SK-N-SH treated with all-trans-retinoic acid at 6 μM for 48 hours (cell line): ENCODE results near the gene LMF1.

ENCODE experiments used
- ATAC-seq: fragments of 200-7000 bp; cut with Tn5 transposase; 3 replicates; pipeline ENCODE4 v1.9.1; 2020; ENCODE audit warnings: mild to moderate bottlenecking, moderate library complexity
- ARNTL ChIP-seq: fragments of 450-650 bp; formaldehyde crosslinking; IDR thresholded peaks from 2 replicates; pipeline ENCODE4 v1.5.0; 2020; ENCODE audit warnings: low read depth, mild to moderate bottlenecking, moderate library complexity, borderline replicate concordance
- BACH2 ChIP-seq: fragments of 250-450 bp; sonication (Bioruptor Pico); IDR thresholded peaks from 2 replicates; pipeline ENCODE4 v1.9.0; 2021; ENCODE audit warnings: mild to moderate bottlenecking, borderline replicate concordance
- CSDC2 ChIP-seq: fragments of 250-450 bp; sonication (Bioruptor Pico); IDR thresholded peaks from 2 replicates; pipeline ENCODE4 v1.5.0; 2020; ENCODE audit warnings: mild to moderate bottlenecking, moderate library complexity
- ESRRG ChIP-seq: fragments of 250-450 bp; sonication (Bioruptor Pico); IDR thresholded peaks from 2 replicates; pipeline ENCODE4 v1.6.1; 2021; ENCODE audit warnings: mild to moderate bottlenecking
- GLIS3 ChIP-seq: fragments of 250-450 bp; sonication (Bioruptor Pico); IDR thresholded peaks from 2 replicates; pipeline ENCODE4 v1.5.0; 2020; ENCODE audit warnings: mild to moderate bottlenecking, moderate library complexity
- ISL1 ChIP-seq: fragments of 250-450 bp; sonication (Bioruptor Pico); IDR thresholded peaks from 2 replicates; pipeline ENCODE4 v2.1.2; 2022; ENCODE audit warnings: mild to moderate bottlenecking, moderate library complexity
- OSR1 ChIP-seq: fragments of 250-450 bp; sonication (Bioruptor Pico); IDR thresholded peaks from 2 replicates; pipeline ENCODE4 v1.8.0; 2022; ENCODE audit warnings: moderate library complexity, mild to moderate bottlenecking, inconsistent platforms
- PPARA ChIP-seq: fragments of 250-450 bp; sonication (Bioruptor Pico); IDR thresholded peaks from 2 replicates; pipeline ENCODE4 v1.5.0; 2020; ENCODE audit warnings: mild to moderate bottlenecking, borderline replicate concordance
- RARB ChIP-seq: fragments of 250-450 bp; sonication (Bioruptor Pico); IDR thresholded peaks from 2 replicates; pipeline ENCODE4 v1.8.0; 2021; ENCODE audit warnings: mild to moderate bottlenecking, moderate library complexity
- SNAI2 ChIP-seq: fragments of 250-450 bp; sonication (Bioruptor Pico); IDR thresholded peaks from 2 replicates; pipeline ENCODE4 v1.5.0; 2020; ENCODE audit warnings: mild to moderate bottlenecking, moderate library complexity
- TCF4 ChIP-seq: fragments of 250-450 bp; sonication (Bioruptor Pico); IDR thresholded peaks from 2 replicates; pipeline ENCODE4 v1.8.0; 2021; ENCODE audit warnings: mild to moderate bottlenecking, moderate library complexity, borderline replicate concordance
- TOX ChIP-seq: fragments of 250-450 bp; sonication (Bioruptor Pico); IDR thresholded peaks from 2 replicates; pipeline ENCODE4 v1.8.0; 2021; ENCODE audit warnings: mild to moderate bottlenecking, moderate library complexity, borderline replicate concordance
- ZC3H10 ChIP-seq: fragments of 250-450 bp; sonication (Bioruptor Pico); IDR thresholded peaks from 2 replicates; pipeline ENCODE4 v1.5.1; 2021; ENCODE audit warnings: mild to moderate bottlenecking, moderate library complexity
- ZFP3 ChIP-seq: fragments of 250-450 bp; sonication (Bioruptor Pico); IDR thresholded peaks from 2 replicates; pipeline ENCODE4 v1.5.0; 2020; ENCODE audit warnings: mild to moderate bottlenecking, moderate library complexity
- ZNF565 ChIP-seq: fragments of 450-650 bp; formaldehyde crosslinking; conservative IDR thresholded peaks from 2 replicates; pipeline ENCODE4 v1.5.0; 2020; ENCODE audit warnings: low read depth, mild to moderate bottlenecking, moderate library complexity
- ZNF70 ChIP-seq: fragments of 450-650 bp; formaldehyde crosslinking; IDR thresholded peaks from 2 replicates; pipeline ENCODE4 v1.5.0; 2020; ENCODE audit warnings: mild to moderate bottlenecking, moderate library complexity
- ZNF8 ChIP-seq: fragments of 450-650 bp; formaldehyde crosslinking; IDR thresholded peaks from 2 replicates; pipeline ENCODE4 v1.5.0; 2020; ENCODE audit warnings: mild to moderate bottlenecking, moderate library complexity
- TF ChIP-seq, protein P1 (sequence below): fragments of 250-450 bp; sonication (Bioruptor Pico); IDR thresholded peaks from 2 replicates; pipeline ENCODE4 v1.5.0; 2020; ENCODE audit warnings: mild to moderate bottlenecking, moderate library complexity
- TF ChIP-seq, protein P2 (sequence below): fragments of 250-450 bp; sonication (Bioruptor Pico); IDR thresholded peaks from 2 replicates; pipeline ENCODE4 v1.8.0; 2020; ENCODE audit warnings: mild to moderate bottlenecking, moderate library complexity, borderline replicate concordance
- TF ChIP-seq, protein P3 (sequence below): fragments of 250-450 bp; sonication (Bioruptor Pico); IDR thresholded peaks from 2 replicates; pipeline ENCODE4 v1.8.0; 2021; ENCODE audit warnings: low read depth, mild to moderate bottlenecking, moderate library complexity, borderline replicate concordance
- TF ChIP-seq, protein P4 (sequence below): fragments of 250-450 bp; sonication (Bioruptor Pico); IDR thresholded peaks from 2 replicates; pipeline ENCODE4 v1.5.1; 2020; ENCODE audit warnings: low read depth, mild to moderate bottlenecking, moderate library complexity

Gene LMF1

DNA sequence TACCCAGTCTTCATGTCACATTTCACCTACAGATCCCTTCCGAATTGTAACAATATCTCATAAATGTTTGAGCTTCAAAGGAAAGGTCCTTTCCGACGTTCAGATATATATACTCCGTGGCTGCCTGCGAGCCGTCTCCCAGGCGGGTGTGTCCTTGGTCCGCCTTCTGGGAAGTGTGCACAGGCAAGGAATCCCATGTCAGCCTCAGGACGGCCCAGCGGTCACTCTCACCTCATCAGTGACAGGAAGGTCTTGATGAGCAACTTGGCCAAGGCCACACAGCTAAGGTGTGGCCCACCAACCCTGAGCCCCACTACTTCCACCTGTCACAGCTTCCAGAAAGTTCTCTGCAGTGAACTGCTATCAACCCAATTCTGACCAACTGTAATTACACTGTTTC is 4.3 kb downstream of the LMF1 start:
- TF ChIP-seq, protein P1, sequence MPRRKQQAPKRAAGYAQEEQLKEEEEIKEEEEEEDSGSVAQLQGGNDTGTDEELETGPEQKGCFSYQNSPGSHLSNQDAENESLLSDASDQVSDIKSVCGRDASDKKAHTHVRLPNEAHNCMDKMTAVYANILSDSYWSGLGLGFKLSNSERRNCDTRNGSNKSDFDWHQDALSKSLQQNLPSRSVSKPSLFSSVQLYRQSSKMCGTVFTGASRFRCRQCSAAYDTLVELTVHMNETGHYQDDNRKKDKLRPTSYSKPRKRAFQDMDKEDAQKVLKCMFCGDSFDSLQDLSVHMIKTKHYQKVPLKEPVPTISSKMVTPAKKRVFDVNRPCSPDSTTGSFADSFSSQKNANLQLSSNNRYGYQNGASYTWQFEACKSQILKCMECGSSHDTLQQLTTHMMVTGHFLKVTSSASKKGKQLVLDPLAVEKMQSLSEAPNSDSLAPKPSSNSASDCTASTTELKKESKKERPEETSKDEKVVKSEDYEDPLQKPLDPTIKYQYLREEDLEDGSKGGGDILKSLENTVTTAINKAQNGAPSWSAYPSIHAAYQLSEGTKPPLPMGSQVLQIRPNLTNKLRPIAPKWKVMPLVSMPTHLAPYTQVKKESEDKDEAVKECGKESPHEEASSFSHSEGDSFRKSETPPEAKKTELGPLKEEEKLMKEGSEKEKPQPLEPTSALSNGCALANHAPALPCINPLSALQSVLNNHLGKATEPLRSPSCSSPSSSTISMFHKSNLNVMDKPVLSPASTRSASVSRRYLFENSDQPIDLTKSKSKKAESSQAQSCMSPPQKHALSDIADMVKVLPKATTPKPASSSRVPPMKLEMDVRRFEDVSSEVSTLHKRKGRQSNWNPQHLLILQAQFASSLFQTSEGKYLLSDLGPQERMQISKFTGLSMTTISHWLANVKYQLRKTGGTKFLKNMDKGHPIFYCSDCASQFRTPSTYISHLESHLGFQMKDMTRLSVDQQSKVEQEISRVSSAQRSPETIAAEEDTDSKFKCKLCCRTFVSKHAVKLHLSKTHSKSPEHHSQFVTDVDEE = no peak
- TF ChIP-seq TOX (CRISPR knock-in tag) (no peak), ISL1 (no peak), ESRRG (CRISPR knock-in tag) (no peak), TCF4 (CRISPR knock-in tag) (no peak), BACH2 (CRISPR knock-in tag) (no peak), ZNF70 (no peak), OSR1 (no peak), ZNF565 (CRISPR knock-in tag) (no peak), ZC3H10 (no peak), ZNF8 (CRISPR knock-in tag) (no peak), ARNTL (CRISPR knock-in tag) (no peak), SNAI2 (CRISPR knock-in tag) (no peak), ZFP3 (CRISPR knock-in tag) (no peak), RARB (CRISPR knock-in tag) (no peak), GLIS3 (no peak), PPARA (no peak)
- TF ChIP-seq, protein P2, sequence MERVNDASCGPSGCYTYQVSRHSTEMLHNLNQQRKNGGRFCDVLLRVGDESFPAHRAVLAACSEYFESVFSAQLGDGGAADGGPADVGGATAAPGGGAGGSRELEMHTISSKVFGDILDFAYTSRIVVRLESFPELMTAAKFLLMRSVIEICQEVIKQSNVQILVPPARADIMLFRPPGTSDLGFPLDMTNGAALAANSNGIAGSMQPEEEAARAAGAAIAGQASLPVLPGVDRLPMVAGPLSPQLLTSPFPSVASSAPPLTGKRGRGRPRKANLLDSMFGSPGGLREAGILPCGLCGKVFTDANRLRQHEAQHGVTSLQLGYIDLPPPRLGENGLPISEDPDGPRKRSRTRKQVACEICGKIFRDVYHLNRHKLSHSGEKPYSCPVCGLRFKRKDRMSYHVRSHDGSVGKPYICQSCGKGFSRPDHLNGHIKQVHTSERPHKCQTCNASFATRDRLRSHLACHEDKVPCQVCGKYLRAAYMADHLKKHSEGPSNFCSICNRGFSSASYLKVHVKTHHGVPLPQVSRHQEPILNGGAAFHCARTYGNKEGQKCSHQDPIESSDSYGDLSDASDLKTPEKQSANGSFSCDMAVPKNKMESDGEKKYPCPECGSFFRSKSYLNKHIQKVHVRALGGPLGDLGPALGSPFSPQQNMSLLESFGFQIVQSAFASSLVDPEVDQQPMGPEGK (CRISPR knock-in tag) = no peak
- TF ChIP-seq, protein P3, sequence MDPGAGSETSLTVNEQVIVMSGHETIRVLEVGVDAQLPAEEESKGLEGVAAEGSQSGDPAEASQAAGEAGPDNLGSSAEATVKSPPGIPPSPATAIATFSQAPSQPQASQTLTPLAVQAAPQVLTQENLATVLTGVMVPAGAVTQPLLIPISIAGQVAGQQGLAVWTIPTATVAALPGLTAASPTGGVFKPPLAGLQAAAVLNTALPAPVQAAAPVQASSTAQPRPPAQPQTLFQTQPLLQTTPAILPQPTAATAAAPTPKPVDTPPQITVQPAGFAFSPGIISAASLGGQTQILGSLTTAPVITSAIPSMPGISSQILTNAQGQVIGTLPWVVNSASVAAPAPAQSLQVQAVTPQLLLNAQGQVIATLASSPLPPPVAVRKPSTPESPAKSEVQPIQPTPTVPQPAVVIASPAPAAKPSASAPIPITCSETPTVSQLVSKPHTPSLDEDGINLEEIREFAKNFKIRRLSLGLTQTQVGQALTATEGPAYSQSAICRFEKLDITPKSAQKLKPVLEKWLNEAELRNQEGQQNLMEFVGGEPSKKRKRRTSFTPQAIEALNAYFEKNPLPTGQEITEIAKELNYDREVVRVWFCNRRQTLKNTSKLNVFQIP (CRISPR knock-in tag) = no peak
- TF ChIP-seq, protein P4, sequence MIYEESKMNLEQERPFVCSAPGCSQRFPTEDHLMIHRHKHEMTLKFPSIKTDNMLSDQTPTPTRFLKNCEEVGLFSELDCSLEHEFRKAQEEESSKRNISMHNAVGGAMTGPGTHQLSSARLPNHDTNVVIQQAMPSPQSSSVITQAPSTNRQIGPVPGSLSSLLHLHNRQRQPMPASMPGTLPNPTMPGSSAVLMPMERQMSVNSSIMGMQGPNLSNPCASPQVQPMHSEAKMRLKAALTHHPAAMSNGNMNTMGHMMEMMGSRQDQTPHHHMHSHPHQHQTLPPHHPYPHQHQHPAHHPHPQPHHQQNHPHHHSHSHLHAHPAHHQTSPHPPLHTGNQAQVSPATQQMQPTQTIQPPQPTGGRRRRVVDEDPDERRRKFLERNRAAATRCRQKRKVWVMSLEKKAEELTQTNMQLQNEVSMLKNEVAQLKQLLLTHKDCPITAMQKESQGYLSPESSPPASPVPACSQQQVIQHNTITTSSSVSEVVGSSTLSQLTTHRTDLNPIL (CRISPR knock-in tag) = no peak
- TF ChIP-seq, all 23 proteins: peak for 0
- no peak for ATAC-seq

DNA sequence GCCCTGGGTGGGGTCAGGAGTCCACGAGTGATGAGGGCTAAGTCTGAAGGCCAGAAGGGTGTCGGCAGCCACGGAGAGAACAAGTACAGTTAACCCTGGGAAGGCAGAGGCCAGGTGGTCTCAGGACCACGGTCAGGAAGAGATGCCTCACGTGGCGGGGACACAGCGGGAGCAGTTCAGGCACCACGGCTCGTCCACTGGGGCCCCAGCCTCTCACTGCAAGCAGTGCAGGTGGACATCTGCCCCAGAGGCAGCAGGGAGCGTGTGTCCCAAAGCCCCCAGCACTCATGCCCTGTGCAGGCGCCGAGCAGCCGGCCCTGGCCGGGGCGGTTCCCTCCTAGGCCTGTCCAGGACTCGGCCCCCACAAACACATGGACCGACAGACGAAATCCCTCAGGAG is 4.7 kb downstream of the LMF1 start:
- TF ChIP-seq ARNTL (CRISPR knock-in tag) (no peak), ISL1 (no peak), CSDC2 (no peak), ZNF565 (CRISPR knock-in tag) (no peak), OSR1 (no peak), BACH2 (CRISPR knock-in tag) (no peak), RARB (CRISPR knock-in tag) (no peak), SNAI2 (CRISPR knock-in tag) (no peak), PPARA (no peak), ESRRG (CRISPR knock-in tag) (no peak), ZC3H10 (no peak)
- TF ChIP-seq, protein P1 = no peak
- TF ChIP-seq, protein P3 (CRISPR knock-in tag) = no peak
- TF ChIP-seq, protein P2 (CRISPR knock-in tag) = no peak
- TF ChIP-seq, protein P4 (CRISPR knock-in tag) = no peak
- no peak for ATAC-seq
